Epidermal melanocyte (primary cell): ENCODE data around the gene GLRX5.
"Not testable (repeated sequence)": the region's sequence is repeated elsewhere in the genome, so short reads cannot be mapped to it uniquely, and the experiment has no call there.

Experiments
- DNase-seq: peaks from one replicate; pipeline ENCODE4 v3.0.0; 2011; ENCODE audit warnings: low spot score; ENCODE audit not compliant: insufficient read length

GLRX5 gene

DNA sequence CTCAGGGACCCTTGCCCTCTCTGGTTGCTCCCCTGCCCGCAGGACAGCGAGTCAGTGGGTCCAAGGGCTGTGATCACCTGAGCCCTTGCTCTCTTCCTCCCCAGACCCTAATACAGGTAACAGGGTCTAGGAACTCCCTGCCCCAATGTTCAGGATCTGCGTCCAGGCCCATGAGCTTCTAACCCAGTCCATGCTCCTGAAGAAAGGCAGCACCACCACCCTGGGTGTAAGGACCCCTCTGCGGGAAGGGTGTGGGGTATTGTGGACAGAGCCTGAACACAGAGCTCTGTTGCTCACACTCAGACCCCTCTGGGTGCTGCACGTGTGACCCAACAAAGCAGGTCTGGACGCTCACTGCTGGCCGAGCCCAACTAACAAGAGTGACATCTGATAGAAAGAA lies 18.3 kb downstream of the GLRX5 start:
- DNase-seq = no peak

DNA sequence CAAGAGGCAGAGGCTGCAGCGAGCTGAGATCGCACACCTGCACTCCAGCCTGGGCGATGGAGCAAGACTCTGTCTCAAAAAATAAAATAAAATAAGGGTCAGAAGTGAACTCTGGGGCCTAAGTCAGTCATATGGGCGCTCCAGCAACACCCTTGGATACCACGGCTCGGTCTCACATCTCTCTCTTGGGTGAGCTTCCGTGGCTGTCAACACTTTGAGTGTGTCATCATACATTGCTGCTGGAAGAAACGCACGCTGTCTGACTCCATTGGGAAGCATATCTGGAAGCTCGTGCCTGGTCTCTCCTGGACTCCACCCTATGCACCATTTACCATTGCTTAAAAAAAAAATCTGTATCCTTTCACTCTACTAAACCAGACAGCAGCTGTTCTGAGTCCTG lies 20.2 kb downstream of the GLRX5 start:
- no peak for DNase-seq

DNA sequence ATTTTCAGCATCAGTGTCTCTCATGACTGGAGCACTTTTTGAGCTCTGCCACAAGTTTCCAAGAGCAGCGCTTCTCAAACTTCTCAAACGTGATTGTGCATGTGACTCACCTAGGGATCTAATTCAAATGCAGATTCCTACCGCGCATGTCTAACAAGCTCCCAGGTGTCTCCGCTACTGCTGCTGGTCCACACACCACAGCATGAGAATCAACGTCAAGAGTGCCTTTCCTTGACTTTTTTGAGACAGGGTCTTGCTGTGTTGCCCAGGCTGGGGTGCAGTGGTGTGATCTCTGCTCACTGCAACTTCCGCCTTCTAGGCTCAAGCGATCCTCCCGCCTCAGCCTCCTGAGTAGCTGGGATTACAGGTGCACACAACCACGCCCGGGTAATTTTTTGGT lies 22.4 kb downstream of the GLRX5 start:
- no peak for DNase-seq

DNA sequence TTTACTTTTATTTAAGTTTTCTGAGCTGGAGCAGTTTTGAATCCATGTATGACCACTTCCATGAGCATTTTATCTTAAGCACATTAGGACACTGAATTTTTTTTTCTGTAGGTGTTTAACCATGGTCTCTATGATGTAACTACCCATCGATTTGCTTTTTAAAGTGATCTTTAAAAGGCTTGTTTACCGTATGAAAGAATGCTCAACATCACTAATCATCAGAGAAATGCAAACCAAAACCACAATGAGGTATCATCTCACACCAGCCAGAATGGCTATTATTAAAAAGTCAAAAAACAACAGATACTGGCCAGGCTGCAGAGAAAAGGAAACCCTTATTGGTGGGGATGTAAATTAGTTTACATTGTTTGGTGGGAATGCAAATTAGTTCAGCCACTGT lies 23.0 kb downstream of the GLRX5 start:
- no peak for DNase-seq

DNA sequence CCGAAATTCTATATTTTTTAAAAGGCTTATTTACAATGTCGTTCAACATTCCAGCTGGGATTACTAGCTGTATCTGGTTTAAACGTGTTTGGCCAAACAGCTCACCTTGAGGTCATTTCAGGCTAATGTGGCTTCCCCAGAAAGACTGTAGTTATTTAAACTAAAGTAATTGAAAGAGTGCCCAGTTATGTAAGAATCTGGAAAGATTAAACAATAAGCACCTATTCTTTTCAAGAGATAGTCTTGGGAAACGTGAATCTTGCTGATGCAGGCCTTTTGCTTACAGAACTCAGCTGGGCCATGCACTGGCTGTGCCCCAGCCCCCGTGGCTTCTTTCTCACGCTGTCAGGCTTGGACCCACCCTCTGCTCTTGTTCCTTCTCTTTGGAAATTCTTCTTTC lies 24.4 kb downstream of the GLRX5 start:
- DNase-seq = no peak

DNA sequence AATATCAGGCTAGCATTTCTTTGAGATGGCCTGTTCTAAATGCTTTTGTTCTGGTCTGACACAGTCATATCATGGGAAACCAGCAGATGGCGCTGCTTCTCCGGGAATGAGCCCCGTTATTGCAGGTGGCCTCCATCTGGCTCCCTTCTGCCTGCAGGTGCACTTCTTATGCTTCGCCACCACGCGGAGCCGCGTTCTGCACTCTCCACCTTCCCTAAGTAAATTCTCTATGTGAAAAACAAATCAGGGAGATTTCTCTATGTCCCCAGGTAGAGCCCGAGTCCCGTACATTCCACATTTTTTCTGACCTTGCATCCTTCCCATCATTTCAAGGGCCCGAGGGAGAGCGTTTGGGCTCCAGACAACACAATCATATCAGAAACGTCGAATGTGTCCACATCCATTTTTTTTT lies 26.2 kb downstream of the GLRX5 start:
- peak; percentile 59 for DNase-seq

DNA sequence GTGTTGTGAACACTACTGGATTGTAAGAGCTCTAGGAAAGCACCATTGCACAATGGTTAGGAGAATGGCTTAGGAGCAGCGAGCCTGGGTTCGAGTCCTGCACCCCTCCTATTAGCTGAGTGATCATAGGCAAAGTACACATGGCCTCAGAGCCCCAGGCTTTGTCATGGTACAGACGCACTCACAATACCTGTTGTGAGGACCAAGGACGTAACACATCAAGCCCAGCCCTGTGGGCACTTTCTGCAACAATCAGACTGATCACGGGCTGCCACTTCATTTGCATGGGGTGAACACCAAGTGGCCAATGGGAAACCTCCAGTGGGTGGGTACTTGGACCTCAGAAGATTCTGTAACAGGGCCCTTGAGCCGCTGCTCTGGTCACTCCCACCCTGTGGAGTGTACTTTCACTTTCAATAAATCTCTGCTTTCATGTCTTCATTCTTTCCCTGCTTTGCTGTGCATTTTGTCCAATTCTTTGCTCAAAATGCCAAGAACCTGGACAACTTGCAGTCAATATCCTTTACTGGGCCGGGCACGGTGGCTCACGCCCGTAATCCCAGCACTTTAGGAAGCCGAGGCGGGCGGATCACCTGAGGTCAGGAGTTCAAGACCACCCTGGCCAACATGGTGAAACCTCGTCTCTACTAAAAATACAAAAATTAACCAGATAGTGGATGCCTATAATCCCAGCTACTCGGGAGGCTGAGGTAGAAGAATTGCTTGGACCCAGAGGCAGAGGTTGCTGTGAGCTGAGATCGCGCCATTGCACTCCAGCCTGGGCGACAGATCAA lies 28.2 kb downstream of the GLRX5 start:
- DNase-seq = no peak

DNA sequence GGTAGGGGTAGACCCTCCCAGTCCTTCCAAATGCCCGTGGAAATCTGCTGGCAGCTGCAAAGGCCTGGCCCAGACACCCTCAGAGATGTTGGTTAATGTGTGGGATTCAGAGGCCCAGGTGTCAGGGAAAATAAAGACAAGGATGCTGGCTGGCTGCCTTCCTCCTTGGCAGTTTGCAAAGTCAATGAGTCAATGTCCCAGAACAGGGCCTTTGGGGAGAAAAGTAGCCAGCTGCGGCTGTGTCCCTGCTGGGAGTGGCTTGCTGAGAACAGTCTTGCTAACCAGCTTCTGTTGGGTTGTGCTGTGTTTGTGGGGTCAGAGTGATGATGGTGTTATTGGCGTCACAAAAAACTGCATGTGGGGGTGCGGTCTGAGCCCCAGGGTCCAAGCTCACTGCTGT lies 29.2 kb downstream of the GLRX5 start:
- no peak for DNase-seq

DNA sequence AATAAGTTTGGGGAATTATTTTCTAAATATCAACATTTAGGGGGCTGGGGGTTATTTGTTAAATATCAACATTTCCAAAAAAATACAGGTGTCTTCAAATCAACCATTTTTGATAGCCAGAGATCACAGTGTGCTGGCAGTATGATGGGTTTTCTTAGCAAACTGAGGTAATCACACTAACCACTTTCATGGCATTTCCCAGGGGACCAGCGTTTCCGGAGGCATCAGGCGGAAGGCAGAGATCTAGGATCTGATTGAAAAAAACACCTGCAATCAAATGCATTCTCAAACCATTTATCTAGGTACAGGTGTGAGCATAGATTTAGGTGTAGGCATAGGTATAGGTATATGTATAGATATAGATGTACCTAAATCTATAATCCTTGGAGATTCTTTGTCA lies 34.6 kb downstream of the GLRX5 start:
- DNase-seq = no peak

DNA sequence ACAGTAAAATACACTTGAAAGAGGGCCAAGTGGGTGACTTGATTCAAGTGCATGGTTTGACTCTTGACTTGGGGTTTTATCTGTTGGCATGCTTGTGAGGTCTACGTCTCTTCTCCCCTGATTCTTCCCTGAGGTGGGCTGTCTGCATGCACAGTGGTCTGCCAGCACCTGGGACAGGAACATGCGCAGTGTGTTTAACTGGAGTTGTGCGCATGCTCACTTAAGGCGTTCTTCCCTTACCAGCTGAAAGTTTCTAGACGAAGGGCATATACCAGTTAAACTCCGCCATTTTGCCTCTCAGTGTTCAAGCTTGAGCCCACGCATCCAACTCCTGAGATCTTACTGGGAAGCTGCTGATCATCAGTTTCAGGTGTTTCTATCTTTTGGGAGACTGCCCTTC lies 38.5 kb downstream of the GLRX5 start:
- no peak for DNase-seq

DNA sequence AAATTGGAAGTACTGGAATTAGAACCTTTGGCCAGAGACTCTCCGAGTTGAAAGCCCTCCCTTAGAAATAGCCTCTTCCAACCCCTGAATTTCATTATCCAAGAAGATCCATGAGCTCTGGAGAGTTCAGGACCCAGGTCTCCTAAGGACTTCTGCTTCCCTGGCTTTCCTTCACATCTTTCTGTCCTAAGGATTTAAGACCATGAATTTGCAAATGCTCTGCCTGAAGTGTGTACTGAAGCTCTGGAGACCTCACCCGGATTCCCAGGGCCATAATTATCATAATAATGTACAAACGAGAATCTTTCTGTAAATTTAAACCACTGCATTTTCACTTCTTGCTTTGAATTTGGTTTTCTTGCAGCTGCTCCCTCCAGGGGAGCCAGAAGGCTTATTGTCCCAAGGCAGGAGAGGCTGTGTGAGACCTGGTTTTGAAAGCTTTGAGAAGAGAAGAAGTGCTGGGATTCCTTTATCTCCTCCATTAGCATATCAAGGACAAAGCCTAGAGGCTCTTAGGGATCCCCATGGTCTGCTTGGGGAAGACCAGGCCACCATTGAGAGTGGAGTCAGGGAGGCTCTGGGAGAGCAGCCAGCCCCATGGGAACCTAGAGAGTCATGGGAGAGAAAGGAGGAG lies 41.1 kb downstream of the GLRX5 start:
- DNase-seq = no peak

DNA sequence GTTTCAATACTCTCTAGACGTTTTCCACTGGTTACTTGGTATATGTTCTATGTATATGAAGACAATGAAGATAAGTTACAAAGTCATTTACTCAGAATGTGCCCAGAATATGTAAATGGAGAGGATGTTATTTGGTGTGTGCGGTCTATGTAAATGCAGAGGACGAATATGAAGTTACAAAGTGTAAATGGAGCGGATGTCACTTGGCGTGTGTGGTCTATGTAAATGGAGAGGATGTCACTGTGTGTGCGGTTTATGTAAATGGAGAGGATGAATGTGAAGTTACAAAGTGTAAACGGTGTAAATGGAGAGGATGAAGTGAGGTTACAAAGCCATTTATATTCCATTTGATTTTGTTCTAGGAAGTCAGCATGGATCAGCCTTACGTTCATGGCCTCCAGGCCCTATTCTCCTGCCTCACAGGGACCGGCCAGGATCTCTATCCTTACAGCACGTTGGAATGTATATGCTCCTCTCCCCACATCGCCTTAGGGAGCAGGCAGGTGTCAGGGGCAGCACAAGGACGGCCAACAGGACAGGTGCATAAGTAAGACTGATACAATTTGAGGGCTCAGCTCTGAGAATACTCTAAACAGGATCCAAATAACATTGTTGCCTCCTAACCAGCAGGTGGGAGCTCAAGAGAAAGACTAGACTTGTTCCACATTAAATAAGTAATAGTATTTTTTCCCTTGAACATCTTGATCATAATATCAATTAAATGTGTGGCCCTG lies 42.4 kb downstream of the GLRX5 start:
- no peak for DNase-seq

DNA sequence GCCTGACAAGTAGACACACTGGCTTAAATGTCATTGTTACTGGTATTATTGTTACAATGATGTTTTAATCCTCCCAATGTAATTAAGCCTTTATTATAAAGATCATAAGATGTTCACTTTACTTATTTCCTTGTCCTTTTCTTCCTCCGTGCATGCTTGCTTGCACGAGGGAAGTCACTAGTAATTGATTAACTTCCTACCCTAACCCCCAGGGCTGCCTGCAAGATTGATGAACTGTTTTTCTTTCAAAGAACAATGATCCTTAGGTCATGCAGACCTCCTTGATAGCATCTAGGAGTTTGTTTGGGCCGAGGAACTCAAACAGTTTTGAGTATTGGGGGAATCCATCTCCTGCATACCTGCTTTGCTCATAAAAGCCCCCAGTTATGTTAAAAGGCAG lies 43.0 kb downstream of the GLRX5 start:
- DNase-seq = no peak

DNA sequence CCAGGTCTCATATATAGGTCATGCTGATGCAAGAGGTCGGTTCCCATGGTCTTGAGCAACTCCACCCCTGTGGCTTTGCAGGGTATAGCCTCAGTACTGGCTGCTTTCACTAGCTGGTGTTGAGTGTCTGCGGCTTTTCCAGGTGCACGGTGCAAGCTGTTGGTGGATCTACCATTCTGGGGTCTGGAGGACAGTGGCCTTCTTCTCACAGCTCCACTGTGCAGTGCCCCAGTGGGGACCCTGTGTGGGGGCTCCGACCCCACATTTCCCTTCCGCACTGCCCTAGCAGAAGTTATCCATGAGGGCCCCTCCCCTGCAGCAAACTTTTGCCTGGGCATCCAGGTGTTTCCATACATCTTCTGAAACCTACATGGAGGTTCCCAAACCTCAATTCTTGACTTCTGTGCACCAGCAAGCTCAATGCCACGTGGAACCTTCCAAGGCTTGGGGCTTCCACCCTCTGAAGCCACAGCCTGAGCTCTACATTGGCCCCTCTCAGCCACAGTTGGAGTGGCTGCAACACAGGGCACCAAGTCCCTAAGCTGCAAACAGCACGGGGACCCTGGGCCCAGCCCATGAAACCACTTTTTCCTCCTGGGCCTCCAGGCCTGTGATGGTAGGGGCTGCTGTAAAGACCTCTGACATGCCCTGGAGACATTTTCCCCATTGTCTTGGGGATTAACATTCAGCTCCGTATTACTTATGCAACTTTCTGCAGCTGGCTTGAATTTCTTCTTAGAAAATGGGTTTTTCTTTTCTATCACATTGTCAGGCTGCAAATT lies 49.2 kb downstream of the GLRX5 start:
- not testable (repeated sequence) for DNase-seq

DNA sequence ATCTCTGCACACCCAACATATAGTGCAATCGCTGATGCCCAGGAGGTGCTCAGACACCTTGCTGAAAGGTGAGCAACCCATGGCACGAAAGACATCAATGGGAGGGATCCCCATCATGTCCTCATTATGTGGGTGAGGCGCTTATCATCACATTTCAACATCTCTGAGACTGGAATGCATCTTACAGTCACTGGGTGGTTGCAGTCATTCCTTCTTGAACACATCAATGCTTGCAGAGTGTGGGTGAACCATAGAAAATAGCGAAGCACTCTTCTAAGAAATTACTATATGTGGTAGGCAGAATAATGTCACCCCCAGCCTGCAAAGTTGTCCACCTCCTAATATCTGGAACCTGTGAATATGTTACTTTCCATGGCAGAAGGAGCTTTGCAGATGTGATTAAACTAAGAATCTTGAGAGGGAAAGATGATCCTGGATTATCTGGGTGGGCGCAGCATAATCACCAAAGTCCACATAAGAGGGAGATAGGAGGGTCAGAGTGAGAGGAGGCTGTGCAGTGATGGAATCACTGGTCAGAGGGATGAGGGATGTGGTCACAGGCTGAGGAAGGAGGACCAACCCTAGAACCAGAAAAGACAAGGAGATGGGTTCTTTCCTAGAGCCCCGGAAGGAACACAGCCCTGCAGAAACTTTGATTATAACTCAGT lies 51.2 kb downstream of the GLRX5 start:
- DNase-seq = no peak

DNA sequence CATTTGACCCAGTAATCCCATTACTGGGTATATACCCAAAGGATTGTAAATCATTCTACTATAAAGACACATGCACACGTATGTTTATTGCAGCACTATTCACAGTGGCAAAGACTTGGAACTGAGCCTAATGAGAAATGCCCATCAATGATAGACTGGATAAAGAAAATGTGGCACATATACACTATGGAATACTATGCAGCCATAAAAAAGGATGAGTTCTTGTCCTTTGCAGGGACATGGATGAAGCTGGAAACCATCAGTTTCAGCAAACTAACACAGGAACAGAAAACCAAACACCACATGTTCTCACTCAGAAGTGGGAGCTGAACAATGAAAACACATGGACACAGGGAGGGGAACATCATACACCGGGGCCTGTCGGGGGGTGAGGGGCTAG lies 56.3 kb downstream of the GLRX5 start:
- DNase-seq = not testable (repeated sequence)
